Esophagus squamous epithelium (tissue), 5 donors: ENCODE measurements around the gene DUSP9. TPM values are rescaled to one million over a fixed set of nuclear protein-coding genes. Genes with fewer than 3 reads are reported as not detected.
"Not testable (repeated sequence)": the region's sequence is repeated elsewhere in the genome, so short reads cannot be mapped to it uniquely, and the experiment has no call there.

Source experiments
- DNase-seq: peaks from one replicate; lab custom pipeline; 2025; lab: John Stamatoyannopoulos, UW
- H3K27ac ChIP-seq, 4 donors: fragments of 200-600 bp; sonication (generic); one replicate each; pipeline ENCODE4 v1.5.1; 2016 to 2019; ENCODE audit warnings: mild to moderate bottlenecking in 1 of 4
- H3K27me3 ChIP-seq, 4 donors: fragments of 200-600 bp; sonication (generic); 1 replicate in 3 of 4; 2 replicates in 1 of 4; pipeline versions ENCODE4 v1.5.1 to v1.6.0; 2017 to 2021; ENCODE audit warnings: antibody characterized with exemption in 1 of 4
- H3K36me3 ChIP-seq, 3 donors: fragments of 200-600 bp; sonication (generic); one replicate each; pipeline ENCODE4 v1.5.1; 2016 to 2019
- H3K4me1 ChIP-seq, 3 donors: fragments of 200-600 bp; sonication (generic); one replicate each; pipeline ENCODE4 v1.5.1; 2017 to 2019
- H3K4me3 ChIP-seq, 4 donors: fragments of 200-600 bp; sonication (generic); 1 replicate in 3 of 4; 2 replicates in 1 of 4; pipeline ENCODE4 v1.5.1; 2016 to 2019; ENCODE audit warnings: mild to moderate bottlenecking in 2 of 4, moderate library complexity in 1 of 4
- H3K9me3 ChIP-seq, 3 donors: fragments of 200-600 bp; sonication (generic); one replicate each; pipeline ENCODE4 v1.5.1; 2016 to 2019
- CTCF ChIP-seq, 6 experiments: fragments of 450-650 bp in 4 of 6; fragments of 200-600 bp in 2 of 6; sonication (generic) in 2 of 6; IDR thresholded peaks; one replicate each; pipeline ENCODE4 v1.5.1; 2016 to 2019; ENCODE audit warnings: antibody characterized with exemption in 6 of 6, mild to moderate bottlenecking in 4 of 6, moderate library complexity in 4 of 6
- POLR2A ChIP-seq, 4 donors: fragments of 450-650 bp; IDR thresholded peaks; one replicate each; pipeline ENCODE4 v1.6.1; 2017; ENCODE audit warnings: antibody characterized with exemption in 4 of 4, mild to moderate bottlenecking in 4 of 4, moderate library complexity in 3 of 4
- WGBS, 2 donors: methylation state at CpG; one replicate each; pipeline ENCODE4 v1.1.5; 2018; 5-methylcytosine and 5-hydroxymethylcytosine counted together
- intact Hi-C: fragments of 100-400 bp; cut with DNase I; formaldehyde crosslinking; loops from one replicate; pipeline ENCODE4 v1.15.0; 2022
- small RNA-seq, 4 donors: library from RNA; depleted of rRNA; stranded (forward); fragments of <200 nt; gene quantifications; one replicate each; pipeline ENCODE3, GENCODE V24; 2016
- total RNA-seq, 4 donors: library from RNA; depleted of rRNA; stranded (reverse); fragments of >200 nt; gene quantifications; one replicate each; pipeline ENCODE4 v1.1.0, GENCODE V29; 2016
- donor health status: DM: yes; HTN: yes; CAD: no.

Gene DUSP9
- total RNA-seq, 4 donors from 2014 or later: 0.38 to 4.0 (median 1.3) TPM

- H3K4me1 ChIP-seq: peaks cover 3 to 74% (median 11%) of the 10 kb centered on the region in 3 donors
- H3K36me3 ChIP-seq: peaks cover 0 to 51% (median 0%) of the 10 kb centered on the region in 3 donors
- no peaks in the 10 kb centered on the region for H3K27me3 ChIP-seq
- H3K4me3 ChIP-seq: no peak overlapping the region
- 70 to 79% methylated on average over 8 to 12 of the region's 16 CpGs for WGBS, 2 donors
- TF ChIP-seq POLR2A (IDR thresholded peaks at IDR 0.05) (no peak), CTCF (IDR thresholded peaks at IDR 0.05) (no peak)
- intact Hi-C loops: no loop called here
- DNase-seq: no peak
- H3K9me3 ChIP-seq: no peaks in the 10 kb centered on the region
- no peak overlapping the region for H3K27ac ChIP-seq
Observed at GRCh38 chrX:153697924-153698865, 51.2 kb downstream of the DUSP9 start.

GRCh38 chrX:153699210-153699783 lies 52.3 kb downstream of the DUSP9 start:
- Histone ChIP-seq H3K36me3 (peaks cover 0 to 60% (median 0%) of the 10 kb centered on the region in 3 donors), H3K27ac (peak overlapping the region in 3 of 4 donors; percentile 39 to 68 (median 48)), H3K4me1 (peaks cover 2 to 74% (median 15%) of the 10 kb centered on the region in 3 donors)
- H3K4me3 ChIP-seq, intact Hi-C loops, H3K9me3 ChIP-seq, DNase-seq, H3K27me3 ChIP-seq: not testable (repeated sequence)
- WGBS, 2 donors: 73% methylated on average over 8 of the region's 16 CpGs; no CpG with 5 or more reads in 1 of the 2 donors

- WGBS, 2 donors: 67% methylated on average over 1 of the region's 18 CpGs; no CpG with 5 or more reads in 1 of the 2 donors
- Histone ChIP-seq H3K4me1 (peaks cover 0 to 74% (median 15%) of the 10 kb centered on the region in 3 donors), H3K36me3 (peaks cover 0 to 65% (median 0%) of the 10 kb centered on the region in 3 donors), H3K27ac (peak overlapping the region; percentile 39 to 68 (median 56))
- intact Hi-C loops, H3K9me3 ChIP-seq, H3K27me3 ChIP-seq, H3K4me3 ChIP-seq, DNase-seq: not testable (repeated sequence)
Observed at GRCh38 chrX:153699784-153700371, 52.9 kb downstream of the DUSP9 start.

- no peak for DNase-seq
- H3K36me3 ChIP-seq: peaks cover 0 to 65% (median 0%) of the 10 kb centered on the region in 3 donors
- intact Hi-C loops: no loop called here
- H3K9me3 ChIP-seq: no peaks in the 10 kb centered on the region
- peak overlapping the region; percentile 39 to 68 (median 56) for H3K27ac ChIP-seq
- peaks cover 0 to 75% (median 20%) of the 10 kb centered on the region in 3 donors for H3K4me1 ChIP-seq
- no peak overlapping the region for H3K4me3 ChIP-seq
- TF ChIP-seq CTCF (IDR thresholded peaks at IDR 0.05) (no peak), POLR2A (IDR thresholded peaks at IDR 0.05) (no peak)
- no peaks in the 10 kb centered on the region for H3K27me3 ChIP-seq
- 48 to 67% methylated on average over 6 to 9 of the region's 15 CpGs for WGBS, 2 donors
Observed at GRCh38 chrX:153700376-153700945, 53.5 kb downstream of the DUSP9 start.

Small RNAs within 50 kb of the gene (small RNA-seq; reads per million reads assigned to genes)
- 0 reads per million in 4 donors for gene RN7SL687P

Other genes starting within 250 kb of the DUSP9 start
- not detected for gene PNMA6E, start 245.9 kb upstream of the DUSP9 start, total RNA-seq
- under 1 TPM; 0.11 to 0.97 (median 0.37) TPM for gene ZFP92, start 235.7 kb upstream of the DUSP9 start, total RNA-seq
- 1 to 10 TPM; 1.4 to 6.6 (median 4.3) TPM for gene TREX2, start 201.1 kb upstream of the DUSP9 start, total RNA-seq
- gene HAUS7, start 176.6 kb upstream of the DUSP9 start, total RNA-seq: 10 to 100 TPM in 3 of 4 donors, 1 to 10 TPM in 1; 8.8 to 21.0 (median 12.1) TPM
- 10 to 100 TPM in 3 of 4 donors, 1 to 10 TPM in 1; 6.7 to 26.7 (median 15.7) TPM for gene BGN, start 152.2 kb upstream of the DUSP9 start, total RNA-seq
- gene ATP2B3, start 129.6 kb upstream of the DUSP9 start, total RNA-seq: not detected
- gene CCNQ, start 48.1 kb upstream of the DUSP9 start, total RNA-seq: 10 to 100 TPM; 18.0 to 32.2 (median 23.9) TPM
- gene PNCK, start 26.6 kb downstream of the DUSP9 start, total RNA-seq: 1 to 10 TPM in 2 of 4 donors, under 1 TPM in 1, not detected in 1; 0.82 to 5.7 (median 1.5) TPM
- gene SLC6A8, start 40.7 kb downstream of the DUSP9 start, total RNA-seq: 10 to 100 TPM; 19.5 to 36.2 (median 25.4) TPM
- gene BCAP31, start 77.2 kb downstream of the DUSP9 start, total RNA-seq: 100 to 1,000 TPM in 3 of 4 donors, 10 to 100 TPM in 1; 99.2 to 180 (median 142) TPM
- 1 to 10 TPM; 1.8 to 5.0 (median 3.5) TPM for gene ABCD1, start 77.7 kb downstream of the DUSP9 start, total RNA-seq
- gene PLXNB3, start 117.0 kb downstream of the DUSP9 start, total RNA-seq: 10 to 100 TPM in 1 of 4 donors, 1 to 10 TPM in 3; 3.2 to 13.4 (median 6.9) TPM
- under 1 TPM in 3 of 4 donors, not detected in 1; 0.09 to 0.38 (median 0.15) TPM for gene SRPK3, start 133.8 kb downstream of the DUSP9 start, total RNA-seq
- gene IDH3G, start 147.2 kb downstream of the DUSP9 start, total RNA-seq: 10 to 100 TPM; 60.7 to 67.8 (median 64.1) TPM
- 100 to 1,000 TPM; 131 to 257 (median 159) TPM for gene SSR4, start 147.5 kb downstream of the DUSP9 start, total RNA-seq
- gene PDZD4, start 183.3 kb downstream of the DUSP9 start, total RNA-seq: 1 to 10 TPM in 3 of 4 donors, under 1 TPM in 1; 0.97 to 3.4 (median 1.9) TPM
- gene L1CAM, start 239.0 kb downstream of the DUSP9 start, total RNA-seq: 1 to 10 TPM in 2 of 4 donors, under 1 TPM in 2; 0.35 to 3.2 (median 1.3) TPM